Central memory CD4-positive, alpha-beta T cell (primary cell): Measurements from ENCODE around the gene RUVBL2.

Source experiments
- DNase-seq: peaks from one replicate; pipeline ENCODE4 v3.0.0; 2022

RUVBL2 gene

GRCh38 chr19:48989701-48990291 lies 3.9 kb upstream of the RUVBL2 start:
- DNase-seq = no peak

- DNase-seq = no peak
Measured at GRCh38 chr19:48990400-48990799, 3.3 kb upstream of the RUVBL2 start.

GRCh38 chr19:48991011-48991609 lies 2.6 kb upstream of the RUVBL2 start:
- DNase-seq = no peak

GRCh38 chr19:48991873-48992580 lies 1.7 kb upstream of the RUVBL2 start:
- no peak for DNase-seq

- DNase-seq = no peak
Measured at GRCh38 chr19:48992581-48993174, 1.0 kb upstream of the RUVBL2 start.

- DNase-seq = no peak
Measured at GRCh38 chr19:48994035-48994386, 324 bp downstream of the RUVBL2 start.

GRCh38 chr19:48997972-48998371 lies 4.3 kb downstream of the RUVBL2 start:
- DNase-seq = peak; percentile 18

GRCh38 chr19:48999481-49000325 lies 6.0 kb downstream of the RUVBL2 start:
- DNase-seq = peak; percentile 60

GRCh38 chr19:49004133-49004532 lies 10.4 kb downstream of the RUVBL2 start:
- DNase-seq = no peak

- no peak for DNase-seq
Measured at GRCh38 chr19:49004964-49005614, 11.4 kb downstream of the RUVBL2 start.

GRCh38 chr19:49006905-49007304 lies 13.2 kb downstream of the RUVBL2 start:
- DNase-seq = no peak

GRCh38 chr19:49009828-49010227 lies 16.1 kb downstream of the RUVBL2 start:
- no peak for DNase-seq

GRCh38 chr19:49010453-49010852 lies 16.8 kb downstream of the RUVBL2 start:
- no peak for DNase-seq

GRCh38 chr19:49011194-49011593 lies 17.5 kb downstream of the RUVBL2 start:
- no peak for DNase-seq

GRCh38 chr19:49014123-49014869 lies 20.6 kb downstream of the RUVBL2 start:
- DNase-seq = no peak

- no peak for DNase-seq
Measured at GRCh38 chr19:49014870-49015255, 21.2 kb downstream of the RUVBL2 start.

GRCh38 chr19:49016067-49016839 lies 22.6 kb downstream of the RUVBL2 start:
- DNase-seq = no peak

- DNase-seq = no peak
Measured at GRCh38 chr19:49017041-49017665, 23.5 kb downstream of the RUVBL2 start, which contains the start of gene LHB. LHB (minus strand) TSS chr19:49017091; CDS start chr19:49017081, 10 bp downstream.

GRCh38 chr19:49017666-49018351 lies 24.1 kb downstream of the RUVBL2 start:
- peak; percentile 62 for DNase-seq
